GM23338 (cell line): ENCODE data around the gene CDH4. TPM values are rescaled to one million over a fixed set of nuclear protein-coding genes. Genes with fewer than 3 reads are reported as not detected.

Experiments used
- ATAC-seq: fragments of 200-7000 bp; cut with Tn5 transposase; 3 replicates; pipeline ENCODE4 v1.9.1; 2020
- DNase-seq: peaks from one replicate; pipeline ENCODE4 v3.0.0-alpha.2; 2015; ENCODE audit warnings: low spot score
- H2AFZ ChIP-seq: fragments of 200-600 bp; sonication (generic); 2 replicates; pipeline ENCODE4 v1.8.0; 2016; ENCODE audit warnings: antibody characterized with exemption, mild to moderate bottlenecking, moderate library complexity
- H3F3A ChIP-seq: fragments of 200-600 bp; sonication (generic); replicated peaks from 2 replicates; pipeline ENCODE4 v1.8.0; 2017; ENCODE audit warnings: antibody characterized with exemption, mixed run types, low read depth
- H3K27ac ChIP-seq: fragments of 200-600 bp; sonication (generic); 2 replicates; pipeline ENCODE4 v1.6.1; 2016; ENCODE audit warnings: low read depth
- H3K27me3 ChIP-seq: fragments of 200-600 bp; sonication (generic); 2 replicates; pipeline ENCODE4 v1.8.0; 2016; ENCODE audit warnings: mild to moderate bottlenecking, mixed run types, moderate library complexity; ENCODE audit not compliant: insufficient read depth
- H3K36me3 ChIP-seq: fragments of 200-600 bp; sonication (generic); 2 replicates; pipeline ENCODE4 v1.8.0; 2016; ENCODE audit warnings: mild to moderate bottlenecking; ENCODE audit not compliant: insufficient read depth
- H3K4me1 ChIP-seq: fragments of 200-600 bp; sonication (generic); 2 replicates; pipeline ENCODE4 v1.8.0; 2016; ENCODE audit warnings: mild to moderate bottlenecking, moderate library complexity; ENCODE audit not compliant: insufficient read depth
- H3K4me2 ChIP-seq: fragments of 200-600 bp; sonication (generic); 2 replicates; pipeline ENCODE4 v1.7.1; 2017; ENCODE audit warnings: mixed run types
- H3K4me3 ChIP-seq: fragments of 200-600 bp; sonication (generic); 2 replicates; pipeline ENCODE4 v1.6.1; 2016; ENCODE audit warnings: mixed run types
- H3K79me2 ChIP-seq: fragments of 200-600 bp; sonication (generic); replicated peaks from 2 replicates; pipeline ENCODE4 v1.8.0; 2017; ENCODE audit warnings: mild to moderate bottlenecking; ENCODE audit not compliant: insufficient read depth
- H3K9me2 ChIP-seq: fragments of 200-600 bp; sonication (generic); 2 replicates; pipeline ENCODE4 v1.8.0; 2017; ENCODE audit not compliant: insufficient read depth
- H4K20me1 ChIP-seq: fragments of 200-600 bp; sonication (generic); replicated peaks from 2 replicates; pipeline ENCODE4 v1.8.0; 2017; ENCODE audit warnings: mild to moderate bottlenecking; ENCODE audit not compliant: insufficient read depth
- H3K27ac Mint-ChIP-seq: 2 replicates; pipeline ENCODE4 v1.8.0; 2020; ENCODE audit warnings: inconsistent platforms, mild to moderate bottlenecking, moderate library complexity, mixed read lengths
- H3K27me3 Mint-ChIP-seq: 3 replicates; pipeline ENCODE4 v1.8.0; 2022; ENCODE audit warnings: low read depth, mild to moderate bottlenecking, moderate library complexity, mixed read lengths, inconsistent platforms; ENCODE audit not compliant: insufficient read depth, poor library complexity
- H3K36me3 Mint-ChIP-seq: 3 replicates; pipeline ENCODE4 v1.8.0; 2021; ENCODE audit warnings: low read depth, mild to moderate bottlenecking, inconsistent platforms, moderate library complexity, mixed read lengths
- H3K4me1 Mint-ChIP-seq: 3 replicates; pipeline ENCODE4 v1.8.0; 2020; ENCODE audit warnings: mild to moderate bottlenecking, inconsistent platforms, mixed read lengths
- H3K4me3 Mint-ChIP-seq: 3 replicates; pipeline ENCODE4 v1.8.0; 2021; ENCODE audit warnings: moderate library complexity, mild to moderate bottlenecking, inconsistent platforms, mixed read lengths
- H3K9me3 Mint-ChIP-seq: 3 replicates; pipeline ENCODE4 v1.8.0; 2020; ENCODE audit warnings: moderate library complexity, mild to moderate bottlenecking, inconsistent platforms, mixed read lengths
- ETS1 ChIP-seq: IDR thresholded peaks from 2 replicates; pipeline ENCODE4 v1.6.1; 2016; ENCODE audit warnings: antibody characterized with exemption
- NANOG ChIP-seq: IDR thresholded peaks from 2 replicates; pipeline ENCODE4 v1.6.1; 2016; ENCODE audit warnings: antibody characterized with exemption, borderline replicate concordance
- ZNF331 ChIP-seq: fragments of 250-450 bp; sonication (Bioruptor Pico); IDR thresholded peaks from 2 replicates; pipeline ENCODE4 v1.5.0; 2020; ENCODE audit warnings: low read depth, mild to moderate bottlenecking, moderate library complexity
- ZNF462 ChIP-seq: fragments of 250-450 bp; sonication (Bioruptor Pico); IDR thresholded peaks from 2 replicates; pipeline ENCODE4 v1.5.0; 2020; ENCODE audit warnings: mild to moderate bottlenecking, moderate library complexity
- polyA plus RNA-seq: library from polyadenylated mRNA; unstranded; fragments of >200 nt; fragmentation: Nextera tagmentation; extraction: Ambion mirVana; gene quantifications from 2 replicates; pipeline ENCODE4 v1.2.1, GENCODE V29; 2016
- total RNA-seq: library from RNA; depleted of rRNA; stranded (reverse); fragments of >200 nt; shearing (Covaris generic); gene quantifications from 2 replicates; pipeline ENCODE4 v1.2.3, GENCODE V29; 2014

Gene CDH4
- total and polyA plus RNA-seq, 2 experiments from 2014 or later: 1.2 to 4.2 TPM

- H2AFZ ChIP-seq: no peak overlapping the region
- 0 out of 2 replicates have a peak, but pooled peaks cover 2% of the 10 kb centered on the region for H4K20me1 ChIP-seq
- H3K36me3 Mint-ChIP-seq: no peaks in the 10 kb centered on the region
- no peaks in the 10 kb centered on the region; the same call in 2 of the 3 replicates for H3K4me1 Mint-ChIP-seq
- no peak for ATAC-seq
- no peaks in the 10 kb centered on the region for H3K4me1 ChIP-seq
- no peak overlapping the region for H3K4me2 ChIP-seq
- no peak overlapping the region for H3K27ac ChIP-seq
- no peak overlapping the region for H3K4me3 ChIP-seq
- H3K79me2 ChIP-seq: no peaks in the 10 kb centered on the region
- no peak overlapping the region for H3K4me3 Mint-ChIP-seq
- H3K27me3 ChIP-seq: no peaks in the 10 kb centered on the region
- TF ChIP-seq ZNF331 (CRISPR knock-in tag): no peak
- TF ChIP-seq NANOG: no peak
- TF ChIP-seq ETS1: no peak
- no peaks in the 10 kb centered on the region for H3K9me2 ChIP-seq
- no peaks in the 10 kb centered on the region for H3K9me3 Mint-ChIP-seq
- H3K27ac Mint-ChIP-seq: no peak overlapping the region
- peaks cover 17% of the 10 kb centered on the region for H3K27me3 Mint-ChIP-seq
- no peak for DNase-seq
- no peaks in the 10 kb centered on the region for H3F3A ChIP-seq
- no peaks in the 10 kb centered on the region for H3K36me3 ChIP-seq
Observed at GRCh38 chr20:61736001-61736635, 484.1 kb downstream of the CDH4 start.

GRCh38 chr20:61736751-61737310 lies 484.8 kb downstream of the CDH4 start:
- Mint-ChIP-seq H3K27ac (no peak overlapping the region), H3K36me3 (no peaks in the 10 kb centered on the region), H3K4me3 (no peak overlapping the region), H3K9me3 (no peaks in the 10 kb centered on the region), H3K27me3 (peaks cover 17% of the 10 kb centered on the region), H3K4me1 (no peaks in the 10 kb centered on the region; the same call in 2 of the 3 replicates)
- Histone ChIP-seq H3K4me2 (no peak overlapping the region), H4K20me1 (0 out of 2 replicates have a peak, but pooled peaks cover 2% of the 10 kb centered on the region), H3K36me3 (no peaks in the 10 kb centered on the region), H3K79me2 (no peaks in the 10 kb centered on the region), H3K9me2 (no peaks in the 10 kb centered on the region), H3K4me3 (no peak overlapping the region), H3F3A (no peaks in the 10 kb centered on the region), H2AFZ (no peak overlapping the region), H3K27me3 (no peaks in the 10 kb centered on the region), H3K4me1 (no peaks in the 10 kb centered on the region), H3K27ac (no peak overlapping the region)
- no peak for TF ChIP-seq ZNF462 (CRISPR knock-in tag)
- ATAC-seq (no peak), DNase-seq (no peak)
